Activated CD8-positive, alpha-beta memory T cell treated with anti-CD3 and anti-CD28 coated beads, Interleukin-2, amount 50 U/mL, for 1 hour (primary cell): Measurements from ENCODE around the gene CACNA1C.

Experiments used
- DNase-seq: peaks from one replicate; pipeline ENCODE4 v3.0.0-alpha.2; 2020; ENCODE audit errors: extremely low read depth

Gene CACNA1C

GRCh38 chr12:2171672-2172426 lies 119.1 kb downstream of the CACNA1C start:
- DNase-seq: no peak

GRCh38 chr12:2172491-2173214 lies 119.9 kb downstream of the CACNA1C start:
- no peak for DNase-seq

- no peak for DNase-seq
Measured at GRCh38 chr12:2173971-2174370, 121.2 kb downstream of the CACNA1C start.

GRCh38 chr12:2177003-2177402 lies 124.2 kb downstream of the CACNA1C start:
- no peak for DNase-seq

GRCh38 chr12:2177751-2178150 lies 125.0 kb downstream of the CACNA1C start:
- no peak for DNase-seq

- no peak for DNase-seq
Measured at GRCh38 chr12:2179058-2179457, 126.3 kb downstream of the CACNA1C start.

- DNase-seq: no peak
Measured at GRCh38 chr12:2179953-2180736, 127.4 kb downstream of the CACNA1C start.

- DNase-seq: no peak
Measured at GRCh38 chr12:2180737-2181082, 127.9 kb downstream of the CACNA1C start.

GRCh38 chr12:2183556-2184541 lies 131.1 kb downstream of the CACNA1C start:
- DNase-seq: no peak

GRCh38 chr12:2185751-2186341 lies 133.1 kb downstream of the CACNA1C start:
- DNase-seq: no peak

- no peak for DNase-seq
Measured at GRCh38 chr12:2187195-2187945, 134.6 kb downstream of the CACNA1C start.

GRCh38 chr12:2190085-2190484 lies 137.3 kb downstream of the CACNA1C start:
- DNase-seq: no peak

GRCh38 chr12:2190896-2191533 lies 138.2 kb downstream of the CACNA1C start:
- DNase-seq: no peak

GRCh38 chr12:2191534-2192153 lies 138.9 kb downstream of the CACNA1C start:
- no peak for DNase-seq

GRCh38 chr12:2192231-2192630 lies 139.4 kb downstream of the CACNA1C start:
- DNase-seq: no peak

GRCh38 chr12:2194060-2194459 lies 141.3 kb downstream of the CACNA1C start:
- DNase-seq: no peak

GRCh38 chr12:2194571-2194970 lies 141.8 kb downstream of the CACNA1C start:
- DNase-seq: no peak

- no peak for DNase-seq
Measured at GRCh38 chr12:2195085-2195484, 142.3 kb downstream of the CACNA1C start.

- no peak for DNase-seq
Measured at GRCh38 chr12:2198005-2198501, 145.3 kb downstream of the CACNA1C start.
